Measurements from ENCODE around the gene MRGPRF.

MRGPRF gene

DNA sequence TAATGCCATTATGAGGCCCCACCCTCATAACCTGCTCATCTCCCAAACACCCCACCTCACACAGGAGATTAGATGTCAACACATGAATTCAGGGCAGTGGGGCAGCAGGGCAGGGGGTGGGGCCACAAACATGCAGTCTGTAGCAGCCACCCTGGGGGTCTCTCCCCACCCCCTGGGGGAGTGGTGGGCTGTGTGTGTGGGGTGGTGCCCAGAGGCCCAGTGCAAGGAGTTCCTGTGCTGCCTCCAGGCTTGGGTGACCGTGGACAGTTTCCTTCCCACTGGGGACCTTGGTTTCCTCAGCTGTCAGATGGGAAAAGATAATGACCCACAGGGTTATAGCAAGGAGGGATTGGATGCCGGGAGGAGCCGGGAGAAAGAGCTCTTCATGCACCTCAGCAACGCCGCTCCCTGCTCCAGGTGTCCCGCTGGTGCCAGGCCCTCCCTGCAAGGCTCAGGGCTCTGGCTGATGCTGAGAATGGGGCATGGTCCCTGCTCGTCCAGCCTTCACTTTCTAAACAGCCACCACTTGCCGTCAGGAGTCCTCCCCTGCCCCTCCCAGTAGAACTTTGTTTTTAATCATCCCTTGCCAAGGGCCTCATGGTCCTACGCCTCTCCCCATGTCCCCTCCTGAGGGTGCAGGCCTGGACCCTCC, 2.0 kb upstream of the MRGPRF start:
- no peak for DNase-seq (ENCODE audit: low spot score)
- TF ChIP-seq, protein P1, sequence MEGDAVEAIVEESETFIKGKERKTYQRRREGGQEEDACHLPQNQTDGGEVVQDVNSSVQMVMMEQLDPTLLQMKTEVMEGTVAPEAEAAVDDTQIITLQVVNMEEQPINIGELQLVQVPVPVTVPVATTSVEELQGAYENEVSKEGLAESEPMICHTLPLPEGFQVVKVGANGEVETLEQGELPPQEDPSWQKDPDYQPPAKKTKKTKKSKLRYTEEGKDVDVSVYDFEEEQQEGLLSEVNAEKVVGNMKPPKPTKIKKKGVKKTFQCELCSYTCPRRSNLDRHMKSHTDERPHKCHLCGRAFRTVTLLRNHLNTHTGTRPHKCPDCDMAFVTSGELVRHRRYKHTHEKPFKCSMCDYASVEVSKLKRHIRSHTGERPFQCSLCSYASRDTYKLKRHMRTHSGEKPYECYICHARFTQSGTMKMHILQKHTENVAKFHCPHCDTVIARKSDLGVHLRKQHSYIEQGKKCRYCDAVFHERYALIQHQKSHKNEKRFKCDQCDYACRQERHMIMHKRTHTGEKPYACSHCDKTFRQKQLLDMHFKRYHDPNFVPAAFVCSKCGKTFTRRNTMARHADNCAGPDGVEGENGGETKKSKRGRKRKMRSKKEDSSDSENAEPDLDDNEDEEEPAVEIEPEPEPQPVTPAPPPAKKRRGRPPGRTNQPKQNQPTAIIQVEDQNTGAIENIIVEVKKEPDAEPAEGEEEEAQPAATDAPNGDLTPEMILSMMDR (IDR thresholded peaks at IDR 0.05; ENCODE audit: extremely low read depth, missing control alignments): no peak

GRCh38 chr11:69014084-69014851, 1.2 kb upstream of the MRGPRF start:
- TF ChIP-seq, protein P1 (IDR thresholded peaks at IDR 0.05; ENCODE audit: extremely low read depth, missing control alignments): no peak
- no peak for DNase-seq (ENCODE audit: low spot score)

GRCh38 chr11:69012092-69013008, 696 bp downstream of the MRGPRF start:
- DNase-seq (ENCODE audit: low spot score): peak; percentile 36

DNA sequence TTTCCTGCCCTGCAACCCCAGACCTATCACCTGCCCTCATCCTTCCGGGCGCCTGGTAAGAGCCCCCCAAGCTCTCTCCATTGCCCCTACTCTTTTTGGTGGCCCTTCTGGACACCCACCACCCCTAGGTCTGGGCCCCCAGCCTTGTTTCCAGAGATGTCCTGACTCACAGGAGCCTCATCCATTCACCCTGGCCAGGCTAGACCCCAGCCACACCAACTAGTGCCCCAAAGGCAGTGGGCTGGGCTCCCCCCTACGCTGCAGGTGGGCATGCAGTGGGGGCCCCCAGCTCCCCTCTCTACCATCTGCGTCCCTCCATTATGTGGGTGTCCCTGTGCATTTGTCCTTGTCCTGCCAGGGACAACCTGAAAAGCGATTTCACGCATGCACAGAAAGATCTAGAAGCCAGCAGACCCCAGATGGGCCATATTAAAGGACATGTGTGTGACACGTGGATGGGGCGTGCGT, 1.4 kb downstream of the MRGPRF start:
- no peak for DNase-seq (ENCODE audit: low spot score)
- TF ChIP-seq, protein P1 (IDR thresholded peaks at IDR 0.05; ENCODE audit: extremely low read depth, missing control alignments): no peak

More at GRCh38 chr11:69012092-69013008, 696 bp downstream of the MRGPRF start:
- TF ChIP-seq, protein P1 (IDR thresholded peaks at IDR 0.05; ENCODE audit: extremely low read depth, missing control alignments): no peak

DNA sequence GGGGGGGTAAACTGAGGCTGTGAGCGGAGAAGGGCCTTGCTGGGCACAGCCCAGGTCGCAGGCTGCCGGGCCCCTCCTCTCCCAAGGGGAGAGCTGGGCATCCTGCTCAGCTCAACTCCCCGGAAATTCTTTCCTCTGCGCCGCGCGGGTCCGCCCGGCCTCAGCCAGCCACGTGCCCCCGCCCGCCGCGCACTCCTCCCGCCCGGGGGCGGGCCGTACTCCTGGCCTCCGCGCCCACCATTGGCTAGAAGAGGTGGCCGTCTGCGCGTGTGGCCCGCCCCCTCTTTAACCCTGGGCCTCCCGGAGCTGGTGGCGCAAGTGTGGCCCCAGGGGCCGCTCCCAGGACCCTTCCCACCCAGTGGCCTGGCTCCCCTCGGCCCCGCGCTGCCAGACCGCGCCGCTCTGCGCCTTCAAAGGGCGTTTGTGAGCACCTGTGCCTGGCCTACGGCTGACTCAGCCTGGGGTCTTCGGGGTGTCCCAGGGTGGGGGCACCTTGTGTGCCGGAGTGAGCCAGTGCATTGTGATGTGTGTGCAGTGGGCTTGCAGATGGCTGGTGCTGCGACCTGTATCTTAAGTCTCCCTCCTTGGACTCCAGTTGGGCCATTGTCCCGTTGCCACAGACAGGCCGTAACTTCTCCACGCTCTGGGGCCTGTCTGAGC, 2.0 kb downstream of the MRGPRF start:
- TF ChIP-seq, protein P1 (IDR thresholded peaks at IDR 0.05; ENCODE audit: extremely low read depth, missing control alignments): no peak
- peak; percentile 56 for DNase-seq (ENCODE audit: low spot score)

DNA sequence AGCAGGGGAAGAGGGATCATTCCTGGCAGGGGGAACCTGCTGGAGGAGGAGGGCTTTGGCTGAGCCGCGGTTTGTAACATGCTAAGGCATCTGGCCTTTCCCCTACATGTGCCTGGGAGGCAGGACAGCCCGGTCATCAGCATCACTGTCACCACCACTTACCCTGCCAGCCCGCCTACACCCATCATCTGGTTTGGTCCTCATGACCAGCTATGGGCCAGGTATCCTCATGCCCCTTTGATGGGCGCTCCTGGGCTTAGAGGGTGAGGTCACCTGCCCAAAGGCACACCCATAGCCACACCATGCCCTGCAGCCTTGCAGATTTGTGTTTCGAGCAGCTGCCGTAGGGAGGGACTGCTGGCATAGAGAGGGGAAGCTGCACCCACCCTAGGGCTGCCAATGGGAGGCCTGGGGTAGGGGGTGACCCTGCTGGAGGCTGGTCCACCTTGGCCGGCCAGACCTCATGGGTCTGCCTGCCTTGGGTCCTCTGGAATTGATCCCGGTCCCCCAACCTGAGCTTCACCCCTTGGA, 2.6 kb downstream of the MRGPRF start:
- peak; percentile 32 for DNase-seq (ENCODE audit: low spot score)
- TF ChIP-seq, protein P1 (IDR thresholded peaks at IDR 0.05; ENCODE audit: extremely low read depth, missing control alignments): no peak

Measured in GM20000 (cell line).